Measurements from ENCODE around the gene MAD1L1.

DNA sequence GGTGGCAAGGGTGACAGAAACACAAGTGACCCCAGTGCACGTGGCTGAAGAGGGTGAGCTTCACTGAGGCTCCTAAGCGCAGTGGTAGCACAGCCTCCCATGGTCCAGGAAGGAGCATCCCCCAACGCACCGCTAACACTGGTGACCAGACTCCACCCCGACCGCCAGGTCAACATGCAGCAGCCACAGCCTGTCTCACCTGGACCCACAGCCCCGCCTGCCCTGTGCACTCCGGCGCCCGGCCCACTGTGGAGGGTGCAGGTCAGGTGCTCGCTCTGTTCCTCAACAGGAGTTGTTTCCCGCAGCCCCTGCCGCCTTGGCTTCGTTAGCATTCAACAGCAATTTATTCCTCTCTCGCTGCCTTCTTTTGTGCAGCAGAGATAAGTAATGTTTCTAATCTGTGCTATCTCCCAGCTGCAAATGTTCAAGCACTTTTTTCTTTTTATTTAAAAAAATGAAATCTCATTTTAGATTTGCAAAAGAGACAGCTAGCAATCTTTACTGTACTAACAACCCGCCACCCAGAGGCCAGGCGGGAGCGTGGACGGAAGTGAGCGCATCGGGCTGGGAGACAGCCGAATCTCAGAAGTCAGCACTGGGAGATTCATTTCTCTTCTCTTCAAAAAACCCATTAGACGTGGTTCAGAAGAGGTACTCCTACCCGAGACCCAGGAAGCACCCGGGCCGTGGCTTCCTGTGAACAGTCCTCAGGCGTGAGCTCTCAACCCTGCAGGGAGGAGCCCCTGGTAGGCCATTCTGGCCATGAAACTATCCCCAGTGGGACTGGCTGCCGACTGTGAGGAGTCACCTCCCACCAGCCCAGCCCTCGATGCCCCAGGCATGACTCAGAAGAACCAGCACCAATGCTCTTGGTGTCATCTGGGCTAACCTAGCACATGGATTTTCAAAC is 133.4 kb downstream of the MAD1L1 start:
- TF ChIP-seq POLR2A (IDR thresholded peaks at IDR 0.05) (no peak), CTCF (IDR thresholded peaks at IDR 0.05) (no peak), EP300 (IDR thresholded peaks at IDR 0.05) (no peak)
